ENCODE data around the gene ARHGEF3.

- TF ChIP-seq EZH2 (IDR thresholded peaks at IDR 0.05; ENCODE audit: borderline replicate concordance, low read length), result no peak
- TF ChIP-seq, protein P1, sequence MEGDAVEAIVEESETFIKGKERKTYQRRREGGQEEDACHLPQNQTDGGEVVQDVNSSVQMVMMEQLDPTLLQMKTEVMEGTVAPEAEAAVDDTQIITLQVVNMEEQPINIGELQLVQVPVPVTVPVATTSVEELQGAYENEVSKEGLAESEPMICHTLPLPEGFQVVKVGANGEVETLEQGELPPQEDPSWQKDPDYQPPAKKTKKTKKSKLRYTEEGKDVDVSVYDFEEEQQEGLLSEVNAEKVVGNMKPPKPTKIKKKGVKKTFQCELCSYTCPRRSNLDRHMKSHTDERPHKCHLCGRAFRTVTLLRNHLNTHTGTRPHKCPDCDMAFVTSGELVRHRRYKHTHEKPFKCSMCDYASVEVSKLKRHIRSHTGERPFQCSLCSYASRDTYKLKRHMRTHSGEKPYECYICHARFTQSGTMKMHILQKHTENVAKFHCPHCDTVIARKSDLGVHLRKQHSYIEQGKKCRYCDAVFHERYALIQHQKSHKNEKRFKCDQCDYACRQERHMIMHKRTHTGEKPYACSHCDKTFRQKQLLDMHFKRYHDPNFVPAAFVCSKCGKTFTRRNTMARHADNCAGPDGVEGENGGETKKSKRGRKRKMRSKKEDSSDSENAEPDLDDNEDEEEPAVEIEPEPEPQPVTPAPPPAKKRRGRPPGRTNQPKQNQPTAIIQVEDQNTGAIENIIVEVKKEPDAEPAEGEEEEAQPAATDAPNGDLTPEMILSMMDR (IDR thresholded peaks at IDR 0.05; ENCODE audit: low read length), result no peak
Observed at GRCh38 chr3:56802790-56803189, 1.0 kb upstream of the ARHGEF3 start.
